Amniotic epithelial cell (primary cell): ENCODE measurements around the gene LGI2.

Experiments
- DNase-seq: peaks from one replicate; pipeline ENCODE4 v3.0.0-alpha.2; 2010; ENCODE audit warnings: low read depth

The LGI2 gene

DNA sequence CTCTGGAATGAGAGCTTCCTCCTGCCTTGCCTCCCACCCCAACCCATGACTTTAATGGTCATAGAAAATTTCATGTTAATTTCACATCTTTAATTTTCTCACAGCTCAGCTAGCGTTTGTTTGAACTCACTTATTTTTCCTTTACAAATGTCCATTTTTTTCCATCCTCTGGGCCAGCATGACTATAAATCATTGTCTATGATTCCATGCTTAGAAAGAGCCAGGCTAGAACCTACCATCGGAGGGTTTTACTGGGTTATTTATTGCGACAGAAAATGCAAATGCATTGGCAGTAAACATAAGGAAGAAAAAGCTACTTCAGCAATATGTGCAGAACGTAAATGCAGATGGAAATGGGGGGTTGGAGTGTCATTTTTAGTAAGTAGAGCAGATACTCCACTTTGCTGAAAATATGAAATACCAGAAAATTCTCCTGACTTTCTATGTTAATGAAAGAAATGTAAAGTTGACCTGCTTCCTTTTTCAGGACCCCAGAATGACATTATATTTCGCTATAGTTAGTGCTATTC is 37.1 kb downstream of the LGI2 start:
- DNase-seq: no peak

- DNase-seq: no peak
Observed at GRCh38 chr4:24992968-24993367, 37.8 kb downstream of the LGI2 start.

DNA sequence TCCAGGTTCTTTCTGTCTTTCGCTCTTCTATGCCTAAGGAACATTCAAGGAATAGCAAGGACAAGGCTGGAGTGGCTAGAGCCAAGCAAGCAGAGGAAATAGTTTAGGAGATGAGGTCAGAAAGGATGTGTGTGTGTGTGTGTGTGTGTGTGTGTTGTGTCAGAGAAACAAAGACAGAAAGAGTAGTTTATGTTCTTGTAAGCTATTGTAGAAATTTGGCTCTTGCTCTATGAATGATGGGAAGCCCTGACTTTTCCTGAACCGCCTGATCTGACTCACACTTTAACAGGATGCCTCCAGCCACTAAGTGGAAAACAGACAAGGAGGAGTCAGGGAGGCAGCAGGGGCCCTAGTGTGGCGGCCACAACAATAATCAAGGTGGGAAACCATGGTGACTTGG is 39.7 kb downstream of the LGI2 start:
- peak; percentile 5 for DNase-seq

- DNase-seq: no peak
Observed at GRCh38 chr4:24989327-24989726, 41.4 kb downstream of the LGI2 start.

- peak; percentile 12 for DNase-seq
Observed at GRCh38 chr4:24988776-24989175, 42.0 kb downstream of the LGI2 start.

- DNase-seq: no peak
Observed at GRCh38 chr4:24984602-24985532, 45.9 kb downstream of the LGI2 start.

- no peak for DNase-seq
Observed at GRCh38 chr4:24980740-24981139, 50.0 kb downstream of the LGI2 start.

GRCh38 chr4:24980064-24980690 is 50.6 kb downstream of the LGI2 start:
- DNase-seq: peak; percentile 54

- no peak for DNase-seq
Observed at GRCh38 chr4:24979554-24979953, 51.2 kb downstream of the LGI2 start.

- DNase-seq: no peak
Observed at GRCh38 chr4:24978291-24979075, 52.3 kb downstream of the LGI2 start.

- DNase-seq: no peak
Observed at GRCh38 chr4:24975510-24975909, 55.2 kb downstream of the LGI2 start.

- DNase-seq: no peak
Observed at GRCh38 chr4:24973747-24974601, 56.8 kb downstream of the LGI2 start.

DNA sequence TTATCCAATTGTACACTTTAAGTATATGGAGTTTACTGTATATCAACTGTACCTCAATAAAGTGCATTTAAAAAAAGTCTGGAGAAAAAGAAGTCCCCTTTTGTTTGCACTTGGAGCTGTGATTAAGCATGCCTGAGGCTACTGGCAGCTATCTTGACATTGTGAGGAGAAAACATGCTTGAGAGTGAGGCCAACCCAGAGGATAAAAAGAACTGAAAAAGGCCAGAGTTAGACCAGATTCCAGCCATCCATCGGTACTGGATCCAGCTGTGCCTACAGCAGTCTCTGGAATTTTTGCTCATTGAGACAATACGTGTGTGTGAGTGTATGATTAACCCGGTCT is 57.4 kb downstream of the LGI2 start:
- no peak for DNase-seq

GRCh38 chr4:24971192-24971591 is 59.6 kb downstream of the LGI2 start:
- DNase-seq: no peak

GRCh38 chr4:24970635-24971034 is 60.1 kb downstream of the LGI2 start:
- no peak for DNase-seq

DNA sequence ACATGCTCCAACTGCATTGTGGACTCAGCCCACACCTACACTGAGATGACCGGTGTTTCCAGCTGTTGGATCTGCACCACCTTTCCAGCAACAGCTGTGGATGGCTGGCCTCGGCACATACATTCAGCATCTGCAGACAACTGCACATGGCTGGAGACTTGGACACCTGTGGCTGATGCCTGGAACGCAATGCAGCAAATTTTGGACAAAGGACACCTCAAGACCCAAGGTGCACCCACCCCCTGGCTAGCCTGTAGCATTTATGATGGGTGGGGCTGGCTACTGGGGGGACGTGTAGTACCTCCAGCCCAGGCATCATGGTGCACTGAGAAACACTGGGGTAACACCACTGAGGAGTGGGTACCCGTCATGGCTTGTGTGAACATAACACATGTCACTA is 60.6 kb downstream of the LGI2 start:
- DNase-seq: no peak

- no peak for DNase-seq
Observed at GRCh38 chr4:24969486-24969885, 61.3 kb downstream of the LGI2 start.

GRCh38 chr4:24968992-24969391 is 61.8 kb downstream of the LGI2 start:
- DNase-seq: no peak

DNA sequence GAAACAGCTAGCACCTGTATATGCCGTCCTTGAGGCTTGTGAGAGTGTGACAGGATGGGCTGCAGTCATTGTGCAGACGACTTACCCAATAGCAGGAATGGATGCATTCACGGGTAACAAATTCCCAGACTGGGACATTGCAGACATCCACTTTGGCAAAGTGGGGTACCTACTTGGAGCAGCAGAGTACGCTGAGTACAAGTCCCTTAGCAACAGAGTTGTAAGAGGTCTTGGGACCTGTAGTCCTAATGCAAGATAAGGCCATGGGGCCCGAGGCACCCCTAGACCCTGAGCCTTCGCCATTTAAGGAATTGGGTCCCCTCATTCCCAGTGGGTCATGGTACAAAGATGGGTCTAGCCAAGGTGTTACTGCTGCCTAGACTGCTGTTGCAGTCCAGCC is 62.5 kb downstream of the LGI2 start:
- DNase-seq: no peak

DNA sequence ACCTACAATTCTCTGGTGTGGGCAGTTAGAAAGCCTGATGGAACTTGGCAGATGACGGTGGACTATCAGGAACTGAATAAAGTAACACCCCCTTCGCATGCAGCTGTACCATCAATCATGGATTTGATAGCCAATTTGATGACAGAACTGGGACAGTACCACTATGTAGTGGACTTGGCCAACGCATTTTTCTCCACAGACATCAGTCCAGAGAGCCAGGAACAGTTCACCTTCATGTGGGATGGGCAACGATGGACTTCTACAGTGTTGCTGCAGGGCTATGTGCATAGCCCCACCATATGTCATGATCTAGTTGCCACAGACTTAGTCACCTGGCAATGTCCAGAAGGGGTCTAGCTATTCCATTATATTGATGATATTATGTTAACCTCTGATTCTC is 63.4 kb downstream of the LGI2 start:
- no peak for DNase-seq

- no peak for DNase-seq
Observed at GRCh38 chr4:24966076-24966475, 64.7 kb downstream of the LGI2 start.

DNA sequence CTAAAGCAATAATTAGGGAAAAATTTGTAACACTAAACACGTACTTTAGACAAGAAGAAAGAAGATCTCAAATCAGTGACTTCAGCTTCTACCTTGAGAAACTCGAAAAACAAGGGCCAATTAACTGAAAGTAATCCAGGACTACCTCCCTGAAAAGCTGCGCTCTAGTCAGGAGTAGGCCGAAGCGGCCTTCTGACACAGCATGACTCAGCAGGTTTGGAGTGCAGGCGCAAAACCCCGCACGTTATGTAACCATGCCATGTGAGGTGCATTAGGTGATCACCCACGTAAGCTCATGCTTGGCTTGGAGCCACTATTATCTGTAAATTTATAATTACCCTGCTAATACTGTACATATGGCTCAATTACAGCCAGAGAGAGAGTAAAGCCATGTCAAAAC is 65.1 kb downstream of the LGI2 start:
- peak; percentile 5 for DNase-seq
